HG02870 (cell line): Measurements from ENCODE around the gene ACTN1.
"Not testable (repeated sequence)": the region's sequence is repeated elsewhere in the genome, so short reads cannot be mapped to it uniquely, and the experiment has no call there.

ENCODE experiments used
- ATAC-seq: cut with Tn5 transposase; IDR thresholded peaks from one replicate; pipeline ENCODE4 v1.9.1; 2021; ENCODE audit warnings: mild to moderate bottlenecking, moderate library complexity; ENCODE audit not compliant: unreplicated experiment

Gene ACTN1

DNA sequence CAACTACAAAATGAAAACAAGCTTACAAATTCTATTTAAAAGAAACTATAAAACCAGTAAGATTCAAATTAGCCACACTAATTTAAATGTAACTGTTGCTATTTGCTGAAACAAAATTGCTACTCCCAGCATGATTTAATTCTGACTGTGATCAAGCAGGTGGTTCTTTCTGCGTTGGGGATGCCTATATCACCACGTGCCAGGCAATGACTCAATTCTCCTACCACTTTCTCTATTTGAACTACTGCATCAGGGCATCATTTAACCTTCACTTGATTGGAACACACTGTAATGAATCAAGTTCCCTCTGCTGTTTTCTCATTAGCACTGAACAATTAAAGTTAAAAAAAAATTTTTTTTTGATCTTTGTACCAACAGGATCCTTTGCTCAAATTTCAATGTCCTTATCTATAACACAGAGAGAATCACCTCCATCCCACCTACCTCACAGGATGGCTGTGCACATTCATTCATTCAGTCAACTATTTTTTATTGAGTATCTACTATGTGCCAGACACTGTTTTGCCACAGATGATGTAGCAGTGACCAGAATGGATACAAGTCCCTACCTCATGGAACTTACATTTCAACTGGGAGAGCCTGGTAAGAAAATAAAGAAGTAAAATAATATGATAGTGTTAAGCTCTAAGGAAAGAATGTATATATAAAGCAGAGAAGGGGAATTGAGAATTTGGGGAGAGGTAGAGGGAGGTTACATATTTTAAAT, 8.0 kb upstream of the ACTN1 start:
- ATAC-seq: no peak

DNA sequence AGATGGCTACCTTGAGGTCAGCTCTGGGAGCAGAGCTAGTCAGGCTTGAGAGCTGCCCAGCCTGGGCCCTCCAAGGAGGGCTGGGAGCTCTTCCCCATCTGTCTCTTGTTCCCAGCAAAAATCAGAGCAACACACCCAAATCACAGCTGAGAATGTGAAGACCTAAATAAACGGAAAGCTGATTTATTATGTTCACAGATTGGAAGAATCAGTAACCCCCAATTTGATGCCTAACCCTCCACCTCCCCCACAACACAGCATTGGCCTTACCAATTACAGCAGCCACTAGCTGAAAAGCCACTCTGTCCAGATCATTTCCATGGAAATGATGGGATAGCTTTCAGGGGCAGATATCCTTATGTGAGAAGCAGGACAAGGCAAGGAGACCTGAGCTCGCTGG, 7.1 kb upstream of the ACTN1 start:
- no peak for ATAC-seq

DNA sequence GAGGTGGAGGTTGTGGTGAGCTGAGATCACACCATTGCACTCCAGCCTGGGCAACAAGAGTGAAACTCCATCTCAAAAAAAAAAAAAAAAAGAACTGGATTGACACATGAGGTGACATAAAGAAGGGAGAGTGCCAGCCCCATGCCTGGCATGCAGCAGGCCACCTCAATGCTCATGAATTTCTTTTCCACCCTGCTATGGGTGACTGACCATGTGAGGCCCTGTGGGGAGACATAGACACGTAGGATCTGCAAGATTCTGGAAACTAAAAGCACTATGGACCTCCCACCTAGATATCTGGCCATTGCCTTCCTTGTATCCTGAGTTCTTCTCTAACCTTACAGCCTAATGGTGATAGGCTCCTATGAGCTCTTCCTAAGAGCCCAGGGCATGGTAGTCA, 5.6 kb upstream of the ACTN1 start:
- ATAC-seq: no peak

DNA sequence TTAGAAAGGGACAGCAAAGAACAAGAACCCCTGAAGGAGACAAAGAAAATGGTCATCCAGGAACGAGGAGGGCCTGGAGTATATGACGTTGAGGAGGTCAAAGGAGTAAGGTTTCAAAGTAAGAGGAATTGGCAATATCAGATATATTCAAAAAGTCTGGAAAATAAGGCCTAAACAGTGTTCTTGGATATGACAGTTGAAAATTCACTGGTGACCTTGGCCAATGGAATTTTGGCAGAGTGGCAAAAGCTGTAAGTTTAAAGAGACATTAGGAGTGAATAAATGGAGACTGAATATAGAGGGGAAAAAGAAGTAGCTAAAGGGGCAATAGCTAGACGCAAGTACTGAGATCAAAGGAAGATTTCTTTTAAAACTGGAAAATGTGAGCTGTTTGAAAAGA, 4.1 kb upstream of the ACTN1 start:
- no peak for ATAC-seq

DNA sequence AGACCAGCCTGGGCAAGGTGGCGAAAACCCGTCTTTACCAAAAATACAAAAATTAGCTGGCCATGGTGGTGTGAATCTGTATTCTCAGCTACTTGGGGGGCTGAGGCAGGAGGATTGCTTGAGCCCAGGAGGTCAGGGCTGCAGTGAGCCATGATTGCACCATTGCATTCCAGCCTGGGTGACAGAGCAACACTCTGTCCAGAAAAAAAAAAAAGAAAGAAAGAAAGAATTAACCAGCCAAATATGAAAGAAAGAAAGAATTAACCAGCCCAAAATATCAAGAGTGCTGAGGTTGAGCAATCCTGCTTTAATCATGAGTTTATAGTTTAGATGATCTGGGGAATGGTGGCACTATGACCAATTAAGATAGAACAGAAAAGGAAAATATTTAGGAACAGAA, 3.5 kb upstream of the ACTN1 start:
- ATAC-seq: no peak

DNA sequence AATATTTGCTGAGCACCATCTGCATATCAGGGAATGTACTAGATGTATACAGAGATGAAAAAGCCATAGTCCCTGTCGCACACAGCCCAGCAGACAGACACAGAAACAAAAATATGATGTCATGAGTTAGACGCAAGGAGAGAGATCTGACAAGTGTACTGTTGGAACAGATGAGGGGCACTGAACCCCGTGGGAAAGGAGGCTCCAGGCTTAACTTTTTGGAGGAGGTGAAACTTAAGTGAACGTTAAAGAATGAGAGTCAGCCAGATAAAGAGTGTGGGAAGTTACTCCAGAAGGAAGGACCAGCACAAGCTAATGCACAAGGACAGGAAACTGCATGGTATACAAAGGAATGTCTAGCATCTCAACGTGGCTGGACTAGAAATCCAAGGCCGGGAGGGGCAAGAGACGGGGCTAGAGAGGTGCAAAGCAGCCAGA, 2.5 kb upstream of the ACTN1 start:
- ATAC-seq: no peak

DNA sequence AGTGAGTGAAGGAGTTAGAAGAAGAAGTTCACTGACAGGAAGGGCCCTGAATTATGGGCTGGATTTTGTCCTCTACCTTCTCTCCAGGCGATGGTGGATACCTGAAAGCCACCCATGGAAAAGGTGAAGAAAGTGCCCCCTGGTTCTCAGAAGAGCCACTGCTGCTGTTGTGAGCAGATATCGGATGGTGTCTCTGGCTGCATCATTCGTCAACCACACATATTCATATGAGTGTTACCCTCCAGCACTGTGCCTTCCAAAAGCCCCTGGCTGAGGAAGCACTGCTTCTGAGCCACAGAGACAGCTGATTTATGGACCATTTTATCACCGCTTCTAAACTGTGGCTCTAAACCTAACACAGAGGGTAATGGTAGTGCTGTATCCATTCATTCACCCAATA, 2.0 kb upstream of the ACTN1 start:
- no peak for ATAC-seq

DNA sequence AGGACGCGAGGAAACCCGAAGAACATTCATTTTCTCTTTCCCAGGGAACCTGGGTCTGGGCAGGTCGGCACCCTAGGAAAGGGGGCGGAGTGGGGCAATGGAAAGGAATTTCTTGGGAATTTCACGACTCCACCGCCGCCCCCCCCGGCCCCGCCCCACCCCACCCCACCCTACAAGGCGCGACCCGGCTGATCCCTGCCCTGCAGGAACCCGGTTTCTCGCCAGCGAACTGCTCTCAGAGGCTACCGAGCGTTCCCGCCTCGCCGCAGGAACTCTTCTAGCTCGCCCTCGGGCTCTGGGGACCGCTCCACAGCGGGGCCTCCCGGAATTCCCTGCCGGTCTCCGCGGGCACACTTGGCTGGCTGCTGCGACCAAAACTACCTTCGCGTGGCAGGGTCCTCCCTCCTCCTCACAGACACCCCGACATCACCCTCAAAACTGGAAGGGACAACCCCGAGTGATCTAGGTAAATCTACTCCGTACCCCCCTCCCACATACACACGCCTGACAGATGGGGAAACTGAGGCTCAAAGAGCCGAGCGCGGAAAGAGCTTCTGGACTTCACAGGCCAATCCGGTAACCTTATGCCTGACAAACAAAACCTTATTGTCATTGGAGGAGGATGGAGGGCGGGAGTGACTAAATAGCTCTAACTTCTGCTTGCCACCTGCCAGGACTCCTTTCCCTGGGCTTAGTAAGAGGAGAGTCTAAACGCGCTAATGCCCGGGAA, 785 bp upstream of the ACTN1 start:
- no peak for ATAC-seq

DNA sequence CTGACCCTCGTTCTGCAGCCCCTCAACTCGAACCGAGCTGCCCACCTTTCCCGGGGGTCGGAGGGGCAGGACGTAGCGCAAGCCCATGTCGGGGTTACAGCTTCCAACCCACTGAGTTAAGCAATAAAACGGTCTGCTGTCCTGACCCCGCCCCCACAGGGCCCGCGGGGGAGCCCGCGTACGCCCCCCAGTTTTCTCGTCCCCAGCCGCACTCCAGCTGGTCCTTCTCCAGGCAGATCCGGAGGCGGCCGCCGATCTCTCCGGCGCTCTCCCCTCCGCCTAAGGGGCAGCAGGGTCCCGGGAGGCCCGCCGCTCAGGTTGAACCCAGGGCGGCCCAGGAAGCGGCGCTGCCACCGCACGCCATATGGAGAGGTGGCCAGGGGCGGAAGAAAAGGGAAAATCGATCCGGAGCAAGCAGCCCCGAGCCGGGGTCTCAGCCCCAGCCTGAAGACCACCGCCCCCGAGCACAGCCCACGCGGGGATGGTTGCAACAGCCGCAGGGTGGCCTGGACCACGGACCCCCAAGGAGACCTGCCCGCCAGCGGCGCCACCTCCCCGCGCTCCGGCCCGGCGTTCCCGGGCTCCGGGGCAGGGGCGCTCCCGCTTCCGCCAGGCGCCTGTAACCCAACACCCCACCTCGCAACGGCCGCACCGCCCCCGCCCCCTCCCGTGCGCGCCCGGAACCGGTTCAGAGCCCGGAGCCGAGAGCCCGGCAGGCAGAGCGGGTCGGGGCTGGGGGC, 760 bp downstream of the ACTN1 start:
- no peak for ATAC-seq

DNA sequence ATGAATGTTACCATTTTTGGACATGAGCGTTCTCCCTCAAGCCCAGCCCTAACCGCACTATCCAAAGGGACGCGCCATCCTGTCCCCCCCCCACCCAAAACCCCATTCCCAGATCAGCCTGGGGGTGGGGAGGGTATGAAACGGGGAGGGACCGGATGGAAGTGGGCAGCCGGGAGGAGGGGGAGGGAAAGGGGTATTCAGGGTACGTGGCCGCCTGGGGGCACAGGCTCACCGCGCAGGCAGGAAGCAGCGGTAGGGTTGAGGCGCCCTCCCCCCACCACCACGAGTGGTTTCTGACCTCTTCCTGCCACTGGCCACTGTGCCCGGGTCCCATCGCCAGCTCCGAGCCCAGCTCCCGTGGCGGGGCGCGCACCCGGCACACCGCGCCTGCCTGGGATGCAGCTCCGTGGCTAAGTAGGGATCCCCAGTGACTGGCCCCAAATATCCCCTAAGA, 1.4 kb downstream of the ACTN1 start:
- ATAC-seq: no peak

DNA sequence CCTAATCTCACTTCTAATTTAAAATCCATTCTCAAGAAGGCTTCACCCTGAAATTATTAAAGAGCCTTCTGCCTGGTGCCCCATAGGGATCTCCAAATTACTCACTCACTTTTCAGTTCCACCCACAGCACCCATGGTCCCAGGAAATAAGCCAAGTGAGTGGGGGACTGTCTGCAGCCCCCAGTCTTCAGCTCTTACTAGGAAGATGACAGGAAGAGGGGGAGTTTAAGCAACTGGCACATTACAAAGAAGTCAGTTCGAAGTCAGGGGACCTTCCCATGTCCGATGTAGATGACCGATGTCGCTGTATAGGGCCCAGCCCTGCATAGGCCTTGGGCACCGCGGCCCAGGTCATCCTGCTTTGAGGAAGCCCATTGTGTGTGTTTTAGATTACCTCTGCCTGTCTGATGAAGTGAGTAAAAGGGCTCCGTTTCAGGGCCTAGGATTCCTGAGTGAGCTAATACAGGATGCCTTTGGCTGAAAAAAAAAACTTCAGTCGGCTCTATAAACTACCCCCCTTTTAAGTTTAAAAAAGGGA, 1.9 kb downstream of the ACTN1 start:
- ATAC-seq: no peak

DNA sequence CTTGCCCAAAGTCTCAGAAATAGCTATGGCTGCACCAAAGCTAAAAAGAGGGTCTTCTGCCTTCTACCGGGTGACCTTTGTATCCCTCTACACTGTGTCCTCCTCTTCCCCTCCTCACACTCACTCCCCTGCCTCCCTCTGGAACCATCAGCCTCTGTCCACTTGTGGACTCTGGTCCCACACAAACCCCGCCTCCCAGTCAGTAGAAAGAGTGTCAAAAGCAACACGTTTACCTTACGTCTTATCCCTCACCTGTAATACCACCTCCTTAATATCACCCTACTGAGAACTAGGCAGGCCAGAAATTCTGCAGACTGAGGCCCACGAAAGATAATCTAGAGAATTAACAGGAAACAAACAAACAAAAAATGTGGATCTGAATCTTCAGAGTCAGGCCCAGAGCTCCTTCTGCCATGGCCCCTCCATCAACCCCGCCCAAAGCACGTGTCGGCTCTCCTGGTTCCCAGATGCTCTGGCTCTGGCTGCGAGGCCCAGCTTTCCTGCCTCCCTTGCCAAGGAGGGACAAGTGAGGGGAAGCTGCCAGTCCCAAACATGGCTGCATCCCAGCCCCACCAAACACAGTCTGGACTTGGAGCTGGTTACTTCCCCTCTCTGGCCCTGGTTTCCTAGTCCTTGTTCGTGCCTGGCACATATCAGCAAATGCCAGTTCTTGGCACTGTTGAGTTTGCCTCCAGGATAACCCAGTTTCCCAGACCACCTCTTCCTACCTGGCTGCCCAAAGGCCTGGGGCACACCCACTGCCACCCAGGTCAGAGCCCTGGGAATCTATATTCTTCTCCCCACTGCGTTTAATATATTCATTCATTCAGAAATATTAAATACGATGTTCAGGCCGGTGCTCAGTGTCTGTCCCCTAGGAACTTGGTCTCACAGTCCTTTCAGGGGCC, 2.7 kb downstream of the ACTN1 start:
- no peak for ATAC-seq

DNA sequence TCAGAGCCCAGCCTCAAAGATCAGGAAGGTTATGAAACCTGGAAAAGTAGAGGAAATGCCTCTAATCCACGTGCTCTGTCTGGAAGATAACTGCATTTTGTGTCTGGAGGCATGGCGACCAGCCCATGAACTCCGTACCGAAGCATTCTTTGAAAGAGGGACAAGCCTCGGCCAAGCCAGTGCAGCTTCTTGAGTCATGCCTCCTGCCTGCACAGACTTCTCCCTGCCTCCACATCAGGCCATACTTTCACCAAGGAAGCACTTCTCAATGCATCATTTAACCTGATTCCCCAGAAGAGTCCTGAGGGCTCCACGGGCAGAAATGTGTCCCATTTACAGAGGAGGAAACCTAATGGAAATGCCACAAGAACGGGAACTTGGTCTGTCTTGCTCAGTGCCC, 3.4 kb downstream of the ACTN1 start:
- no peak for ATAC-seq

DNA sequence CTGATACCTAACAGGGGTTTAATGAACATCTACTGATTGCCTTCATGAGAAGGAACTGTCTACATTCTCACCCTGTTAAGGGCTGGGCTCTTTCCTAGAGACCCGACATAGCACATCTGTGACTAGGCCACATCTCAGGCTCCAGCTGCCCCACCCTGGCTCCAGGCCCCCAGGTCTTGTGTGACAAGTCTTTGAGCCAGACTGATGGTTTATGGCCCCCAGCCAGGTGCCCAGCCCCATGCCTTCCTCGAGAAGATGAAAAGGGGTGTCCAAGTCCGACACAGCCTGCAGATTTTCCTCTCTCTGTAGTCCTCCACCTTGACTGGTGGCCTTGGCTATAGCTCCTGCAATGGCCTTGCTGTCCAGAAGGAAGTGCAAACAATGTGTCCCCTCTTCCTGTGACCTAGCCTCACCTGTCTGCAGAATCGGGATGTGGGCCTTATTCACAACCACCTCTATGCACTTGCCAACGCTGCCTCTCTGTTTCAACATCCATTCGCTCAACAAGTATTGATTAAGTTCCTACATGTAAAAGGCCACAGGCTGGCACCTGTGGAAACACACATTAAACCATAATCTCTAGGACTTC, 4.2 kb downstream of the ACTN1 start:
- no peak for ATAC-seq

DNA sequence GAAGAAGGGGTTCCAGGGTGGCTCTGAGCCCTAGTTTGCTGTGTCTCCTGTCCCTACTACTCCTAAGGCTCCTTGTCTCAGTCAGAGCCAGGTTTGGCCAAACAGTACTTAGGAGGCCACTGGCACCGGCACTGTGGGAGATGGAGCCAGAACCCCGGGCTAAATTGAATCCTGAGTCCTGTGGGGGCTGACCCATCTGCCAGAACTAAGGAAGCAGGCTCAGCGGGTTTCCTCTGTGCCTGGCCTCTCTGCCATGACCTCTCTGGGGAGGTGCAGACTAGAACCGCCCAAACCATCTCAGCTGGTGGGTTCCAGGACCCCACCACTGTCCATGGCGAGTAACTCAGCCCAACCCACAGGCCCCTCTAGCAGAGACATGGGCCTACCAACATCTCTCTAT, 5.5 kb downstream of the ACTN1 start:
- no peak for ATAC-seq

DNA sequence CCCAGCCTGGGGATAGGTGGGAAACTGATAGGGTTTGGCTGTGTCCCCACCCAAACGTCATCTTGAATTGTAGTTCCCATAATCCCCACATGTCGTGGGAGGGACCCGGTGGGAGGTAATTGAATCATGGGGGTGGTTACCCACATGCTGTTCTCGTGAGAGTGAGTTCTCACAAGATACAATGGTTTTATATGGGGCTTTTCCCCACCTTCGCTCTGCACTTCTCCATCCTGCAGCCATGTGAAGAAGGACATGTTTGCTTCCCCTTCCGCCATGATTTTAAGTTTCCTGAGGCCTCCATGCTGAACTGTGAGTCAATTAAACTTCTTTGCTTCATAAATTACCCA, 5.9 kb downstream of the ACTN1 start:
- ATAC-seq: not testable (repeated sequence)

DNA sequence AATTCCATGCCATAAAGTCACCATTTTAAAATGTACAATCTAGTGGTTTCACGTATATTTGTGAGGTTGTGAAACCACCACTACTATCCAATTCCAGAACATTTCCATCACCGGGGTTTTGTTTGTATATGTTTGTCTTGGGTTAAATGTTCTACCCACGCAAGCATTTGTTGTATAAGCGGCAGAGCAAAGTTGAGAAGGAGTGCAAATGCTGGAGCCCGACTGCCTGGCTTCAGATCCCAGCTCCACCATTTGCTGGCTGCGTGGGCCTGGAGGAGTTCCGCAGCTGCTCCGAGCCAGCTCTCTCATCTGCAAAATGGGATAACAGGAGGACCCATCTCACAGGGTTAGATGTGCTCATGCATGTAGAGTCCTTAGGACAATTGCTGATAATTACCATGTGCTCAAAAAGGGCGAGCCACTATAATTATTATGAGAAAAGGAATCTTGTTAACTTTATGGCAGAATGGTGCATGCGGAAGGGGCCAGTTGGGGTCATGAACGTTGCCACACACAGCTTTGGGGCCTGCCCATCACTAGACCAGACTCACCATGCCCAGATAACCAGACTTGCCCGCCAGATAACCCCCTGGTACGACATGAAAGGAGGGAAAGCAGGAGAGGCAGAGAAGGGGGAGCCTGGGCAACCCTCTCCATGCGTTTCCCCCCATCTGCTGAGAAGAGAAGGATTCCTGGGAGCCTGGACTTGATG, 6.4 kb downstream of the ACTN1 start:
- ATAC-seq: no peak

DNA sequence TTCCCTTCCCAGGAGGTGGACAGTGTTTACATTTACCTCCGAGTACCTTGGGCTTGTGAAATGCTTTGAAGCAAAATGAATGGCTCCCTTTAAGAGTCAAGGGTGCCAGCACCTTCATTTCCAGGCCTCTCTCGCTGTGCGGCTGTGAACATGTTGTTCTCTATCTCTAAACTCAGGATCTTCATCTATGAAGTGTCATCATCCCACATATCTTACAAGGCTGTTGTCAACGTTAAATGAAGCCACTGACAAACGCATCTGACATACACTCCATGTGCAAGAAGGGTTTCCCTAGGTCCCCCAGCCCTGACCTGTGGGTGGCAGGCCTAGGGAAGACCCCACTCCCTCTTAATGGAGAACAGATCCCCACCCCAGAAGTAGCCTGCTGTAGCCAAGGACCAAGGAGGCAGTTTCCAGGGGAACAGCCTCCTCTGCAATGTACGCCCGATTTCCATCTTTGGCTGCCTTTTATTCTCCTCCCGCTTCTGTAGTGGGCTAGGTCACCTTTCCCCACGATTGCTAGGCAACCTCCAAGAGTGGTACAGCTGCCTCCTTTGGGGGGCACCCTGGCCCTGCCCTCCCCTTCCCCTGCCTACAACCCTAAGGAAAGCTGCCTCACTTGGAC, 7.6 kb downstream of the ACTN1 start:
- no peak for ATAC-seq

DNA sequence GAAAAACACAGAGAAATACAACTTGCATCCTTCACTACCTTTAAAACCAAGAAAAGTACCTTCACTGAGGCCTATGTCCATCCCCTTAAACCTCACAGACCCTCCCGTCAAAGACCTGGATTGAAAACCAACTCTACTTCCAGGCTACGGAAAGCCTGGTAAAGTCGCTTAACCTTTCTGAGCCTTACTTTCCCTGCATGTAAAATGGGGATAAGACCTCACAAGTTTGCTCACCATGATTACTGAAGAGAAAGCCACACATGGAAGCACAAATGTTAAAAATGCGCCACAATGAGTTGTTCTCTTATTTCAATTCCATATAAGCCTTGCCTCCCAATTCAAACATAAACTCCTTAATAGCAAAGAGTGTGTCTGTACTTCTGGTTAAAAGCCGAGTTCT, 8.4 kb downstream of the ACTN1 start:
- ATAC-seq: no peak
